ENCODE measurements around the gene ALOXE3.
"Not testable (repeated sequence)": the region's sequence is repeated elsewhere in the genome, so short reads cannot be mapped to it uniquely, and the experiment has no call there.

ALOXE3 gene

DNA sequence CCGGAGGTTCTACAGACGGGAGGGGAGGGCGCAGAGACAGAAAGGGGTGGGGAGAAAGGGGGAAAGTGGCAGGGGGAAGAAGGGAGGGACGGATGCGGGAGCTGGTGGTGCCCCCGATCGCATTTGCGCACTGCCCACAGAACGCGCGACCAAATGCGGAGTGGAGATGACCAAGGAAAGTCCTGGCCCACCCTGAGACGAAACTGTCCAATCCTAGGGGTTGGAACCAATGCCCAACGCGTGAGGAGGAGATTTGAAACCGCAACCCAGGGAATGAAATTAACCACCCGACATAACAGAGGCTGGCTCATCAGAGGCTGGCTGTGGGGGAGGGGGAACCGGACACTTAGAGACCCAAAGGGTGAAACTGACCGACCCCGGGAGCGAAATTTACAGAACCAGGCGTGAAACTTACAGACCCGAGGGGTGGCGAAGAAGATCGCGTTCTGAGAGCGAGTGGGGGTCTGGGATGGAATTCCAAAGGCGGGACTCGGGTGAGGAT lies 4.2 kb upstream of the ALOXE3 start:
- no peak for DNase-seq (ENCODE audit: low read depth in 2 of 2)

DNA sequence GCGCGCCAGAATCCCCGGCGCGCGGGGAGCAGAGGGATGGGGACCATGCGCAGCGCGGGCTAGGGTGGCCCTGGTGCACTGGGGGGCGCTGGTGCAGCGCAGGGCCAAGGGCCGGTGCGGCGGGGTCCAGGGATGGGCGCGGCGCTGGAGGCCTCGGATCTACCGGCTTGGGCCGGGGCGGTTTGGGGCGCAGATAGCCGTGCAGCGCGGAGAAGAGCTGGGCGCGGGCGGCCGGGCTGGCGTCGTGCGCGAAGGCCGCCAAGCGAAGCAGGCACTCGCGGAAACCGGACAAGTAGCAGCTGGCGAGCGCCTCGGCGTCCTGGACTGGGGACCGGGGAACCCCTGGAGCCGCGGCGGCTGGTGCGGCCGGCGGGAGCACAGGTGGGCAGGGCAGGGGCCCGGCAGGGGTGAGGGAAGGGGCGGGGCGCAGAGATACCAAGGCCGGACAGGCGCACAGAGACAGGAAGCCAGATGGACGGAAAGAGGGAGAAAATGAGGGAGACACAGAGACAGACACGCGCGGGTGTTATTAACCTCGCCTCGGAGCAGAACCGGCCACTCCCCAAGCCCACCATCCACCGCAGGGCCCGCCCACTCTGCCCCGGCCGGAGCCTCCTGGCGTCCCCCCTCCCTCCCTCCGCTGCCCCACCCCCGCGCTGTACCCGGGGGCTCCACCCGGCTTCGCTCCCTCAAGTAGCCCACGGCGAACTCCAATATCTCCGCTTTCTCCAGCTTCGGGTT lies 3.5 kb upstream of the ALOXE3 start:
- DNase-seq (ENCODE audit: low read depth in 2 of 2): no peak

DNA sequence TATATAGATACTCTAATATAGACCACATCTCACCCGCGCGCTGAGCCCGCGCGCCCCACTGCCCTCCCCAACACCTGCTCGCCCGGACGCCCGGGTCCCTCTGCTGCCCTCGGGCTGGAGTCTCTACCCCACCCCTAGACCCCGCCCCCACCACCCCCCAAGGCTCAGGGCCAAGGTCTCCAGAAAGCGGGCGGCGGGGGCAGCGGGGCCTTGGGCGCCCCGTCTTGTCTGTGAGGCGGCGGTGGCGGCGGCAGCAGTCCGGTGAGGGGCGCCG lies 3.0 kb upstream of the ALOXE3 start:
- DNase-seq (ENCODE audit: low read depth in 2 of 2): no peak

DNA sequence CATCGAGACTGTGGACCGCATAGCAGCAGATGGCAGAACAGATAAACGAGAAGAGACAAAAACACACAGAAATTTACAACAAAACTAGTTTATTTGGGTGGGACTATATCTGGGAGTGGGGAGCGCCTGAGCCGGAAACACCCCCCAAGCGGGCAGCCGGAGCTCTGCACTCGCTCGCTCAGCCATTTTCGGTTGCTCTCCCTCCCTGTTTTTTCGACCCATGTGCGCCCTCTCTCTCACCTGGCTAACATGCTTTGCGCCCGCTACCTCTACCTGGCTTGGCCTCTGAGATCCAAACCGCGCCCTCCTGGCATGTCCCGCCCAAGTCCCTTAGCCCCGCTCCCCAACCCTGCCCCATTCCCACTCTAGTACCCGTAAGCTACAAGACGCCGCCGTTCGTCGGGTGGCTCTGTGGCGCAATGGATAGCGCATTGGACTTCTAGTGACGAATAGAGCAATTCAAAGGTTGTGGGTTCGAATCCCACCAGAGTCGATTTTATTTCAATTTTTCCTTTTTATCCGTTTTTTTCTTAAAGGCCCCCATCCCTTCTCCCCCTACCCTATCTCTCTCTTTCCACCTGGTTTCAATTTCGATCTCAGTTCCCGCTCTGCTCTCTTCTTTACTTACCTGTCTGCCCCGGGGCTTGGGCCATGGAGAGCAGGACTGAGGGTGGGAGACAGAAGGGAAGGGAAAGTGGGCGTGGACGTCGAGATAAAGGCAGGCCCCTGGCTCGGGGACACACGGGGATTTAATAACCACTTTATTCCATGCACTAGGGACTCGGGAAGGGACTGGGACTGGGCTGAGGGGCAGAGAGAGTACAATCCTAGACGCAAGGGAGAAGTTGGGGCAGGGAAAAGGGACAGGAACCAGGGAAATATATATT lies 2.4 kb upstream of the ALOXE3 start:
- DNase-seq (ENCODE audit: low read depth in 2 of 2): no peak

DNA sequence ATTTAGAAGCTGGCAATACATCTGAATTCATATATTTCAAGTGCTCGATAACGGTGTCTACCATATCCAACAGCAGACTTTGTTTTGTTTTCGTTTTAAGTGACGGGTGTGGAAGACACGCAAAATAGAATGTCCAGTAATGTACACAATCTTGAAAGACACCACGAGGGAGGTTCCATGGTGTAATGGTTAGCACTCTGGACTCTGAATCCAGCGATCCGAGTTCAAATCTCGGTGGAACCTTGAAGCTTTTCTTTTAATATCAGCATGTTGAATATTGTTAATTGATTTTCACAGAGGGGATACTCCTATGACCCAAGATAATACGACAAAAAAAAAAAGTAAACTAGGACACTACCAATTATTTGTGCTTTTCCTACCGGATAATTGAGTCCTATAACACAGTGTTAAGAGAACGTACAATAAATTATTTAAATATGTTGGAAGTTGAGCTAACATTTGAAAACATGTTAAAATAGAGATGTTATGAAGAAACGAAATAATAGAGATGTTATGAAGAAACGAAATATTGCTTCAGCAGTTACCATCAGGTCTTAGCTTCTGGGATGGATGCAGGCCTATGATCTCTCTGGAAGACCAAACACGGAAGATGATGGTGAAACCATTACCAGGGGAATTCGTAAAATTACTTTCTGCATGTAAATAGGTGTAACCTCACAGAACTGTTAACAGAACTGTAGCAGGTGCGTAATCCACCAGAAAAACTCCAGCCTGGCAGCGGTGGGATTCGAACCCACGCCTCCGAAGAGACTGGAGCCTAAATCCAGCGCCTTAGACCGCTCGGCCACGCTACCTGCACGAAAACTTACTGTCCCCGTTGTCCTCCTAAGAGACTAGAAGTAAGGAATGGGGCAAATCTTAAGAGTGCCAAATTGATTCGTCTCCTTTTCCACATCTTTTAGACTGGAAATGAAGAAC lies 1.5 kb upstream of the ALOXE3 start:
- DNase-seq (ENCODE audit: low read depth in 2 of 2): peak; percentile 55 to 63

DNA sequence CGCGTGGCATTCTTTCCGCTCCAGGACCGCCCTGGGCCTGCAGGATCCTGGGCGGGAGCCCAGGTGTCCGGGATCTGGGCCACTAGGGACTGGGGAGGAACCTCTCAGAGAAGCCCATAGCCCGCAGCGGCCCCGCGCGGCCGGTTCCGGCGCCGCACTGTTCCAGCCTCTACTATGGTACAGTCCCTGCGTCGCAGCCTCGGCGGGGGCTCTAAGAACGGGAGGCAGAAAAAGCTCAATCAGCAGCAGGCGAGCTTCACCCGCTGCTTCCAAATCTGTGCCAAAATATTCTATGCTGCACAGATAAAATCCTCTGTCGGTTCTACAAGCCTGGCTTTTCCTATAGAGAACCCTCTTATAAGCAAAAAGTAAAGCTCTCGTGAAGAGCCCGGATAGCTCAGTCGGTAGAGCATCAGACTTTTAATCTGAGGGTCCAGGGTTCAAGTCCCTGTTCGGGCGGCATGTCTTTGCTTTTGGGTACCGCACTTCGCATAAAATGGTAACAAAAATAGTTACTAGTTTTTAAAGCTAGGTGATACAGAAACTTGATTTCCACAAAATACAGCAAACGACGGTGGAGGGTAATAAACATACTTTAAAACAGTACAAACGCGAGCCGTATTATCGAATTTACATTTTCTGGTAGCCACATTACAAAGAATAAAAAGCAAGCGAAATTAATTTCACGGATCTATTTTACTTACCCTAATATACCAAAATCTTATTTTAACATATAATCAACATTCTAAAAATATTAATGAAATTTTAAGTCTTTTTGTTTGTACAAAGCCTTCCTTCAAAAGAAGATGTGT lies 661 bp upstream of the ALOXE3 start:
- peak; percentile 51 to 73 for DNase-seq (ENCODE audit: low read depth in 2 of 2)

DNA sequence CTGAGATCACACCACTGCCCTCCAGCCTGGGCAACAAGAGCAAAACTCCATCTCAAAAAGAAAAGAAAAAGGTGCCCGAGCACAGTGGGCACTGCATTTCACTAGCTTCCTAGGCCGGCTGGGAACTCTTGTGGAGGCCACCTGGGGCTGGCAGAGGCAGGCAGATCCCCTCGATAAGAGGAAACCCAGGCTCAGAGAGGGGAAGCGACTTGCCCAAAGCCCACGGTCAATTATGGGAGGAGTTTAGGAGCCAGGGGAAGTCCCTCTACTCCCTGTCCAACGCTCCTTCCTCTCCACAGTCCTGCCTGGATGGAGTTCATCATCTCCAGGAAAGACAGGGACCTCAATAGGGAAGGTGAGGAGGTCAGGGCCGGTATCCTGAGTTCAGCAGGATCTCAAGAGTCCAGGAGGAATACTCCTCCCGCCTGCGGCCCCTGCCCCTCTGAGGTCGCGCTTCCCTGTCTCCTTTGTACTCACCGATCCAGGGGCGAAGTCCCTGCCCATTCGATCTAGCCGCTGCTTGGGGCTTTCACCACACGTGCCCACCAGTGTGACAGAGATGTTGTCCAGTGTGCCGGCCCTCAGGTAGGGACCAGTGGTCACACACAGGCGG lies 841 bp downstream of the ALOXE3 start:
- no peak for DNase-seq (ENCODE audit: low read depth in 2 of 2)

DNA sequence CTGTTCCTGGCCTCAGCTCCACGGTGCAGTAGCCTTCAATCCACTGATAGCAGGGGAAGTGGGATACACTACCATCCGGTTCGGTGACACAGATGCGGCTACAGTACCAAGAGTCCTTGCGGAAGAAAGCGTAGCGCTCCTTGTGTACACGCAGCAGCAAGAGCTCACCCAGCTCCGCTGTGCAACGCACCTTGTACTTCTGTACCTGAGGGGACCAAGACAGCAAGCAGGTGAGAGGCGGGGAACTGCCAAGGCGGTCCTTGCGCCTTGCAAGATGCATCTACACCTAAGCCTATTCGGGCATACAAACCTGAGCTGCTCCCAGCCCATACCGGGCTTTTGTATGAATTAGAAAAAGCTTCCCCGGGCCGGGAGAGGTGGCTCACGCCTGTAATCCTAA lies 1.5 kb downstream of the ALOXE3 start:
- DNase-seq (ENCODE audit: low read depth in 2 of 2): no peak

DNA sequence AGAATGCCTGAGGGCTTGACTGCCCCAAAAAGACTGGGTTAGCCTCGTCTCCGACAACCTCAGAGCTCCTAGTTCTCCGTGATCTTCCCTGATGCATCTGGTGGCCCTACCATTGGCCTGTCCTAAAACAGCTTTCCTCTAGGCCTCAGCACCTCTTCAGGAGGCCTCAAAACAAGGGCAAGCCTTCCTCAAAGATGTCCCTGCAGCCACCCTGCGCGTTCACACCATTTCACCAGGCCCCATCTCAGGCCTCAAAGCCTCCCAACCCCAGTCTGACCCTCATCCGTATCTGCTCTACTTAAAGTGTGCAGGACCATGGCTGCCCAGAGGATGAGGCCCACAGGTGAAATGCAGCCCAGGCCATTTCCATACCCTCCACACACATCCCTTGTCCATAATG lies 7.4 kb downstream of the ALOXE3 start:
- DNase-seq (ENCODE audit: low read depth in 2 of 2): no peak

DNA sequence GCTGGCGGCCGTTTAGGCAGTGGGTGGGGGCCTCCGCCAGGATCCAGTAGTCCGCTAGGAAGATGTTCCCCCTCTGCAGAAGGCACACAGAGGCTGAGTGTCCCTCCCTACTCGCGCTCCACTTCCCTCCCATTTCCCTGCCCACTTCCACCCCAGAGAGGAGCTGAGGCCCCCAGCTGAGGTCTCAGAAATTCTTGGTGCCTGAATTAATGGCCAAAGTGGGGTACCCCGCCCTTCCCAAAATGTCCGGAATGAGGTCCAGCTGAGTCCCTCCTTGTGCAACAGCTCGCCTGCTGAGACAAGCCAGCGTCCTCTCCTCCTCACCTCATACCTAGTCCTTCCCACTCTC lies 7.9 kb downstream of the ALOXE3 start:
- DNase-seq (ENCODE audit: low read depth in 2 of 2): no peak

DNA sequence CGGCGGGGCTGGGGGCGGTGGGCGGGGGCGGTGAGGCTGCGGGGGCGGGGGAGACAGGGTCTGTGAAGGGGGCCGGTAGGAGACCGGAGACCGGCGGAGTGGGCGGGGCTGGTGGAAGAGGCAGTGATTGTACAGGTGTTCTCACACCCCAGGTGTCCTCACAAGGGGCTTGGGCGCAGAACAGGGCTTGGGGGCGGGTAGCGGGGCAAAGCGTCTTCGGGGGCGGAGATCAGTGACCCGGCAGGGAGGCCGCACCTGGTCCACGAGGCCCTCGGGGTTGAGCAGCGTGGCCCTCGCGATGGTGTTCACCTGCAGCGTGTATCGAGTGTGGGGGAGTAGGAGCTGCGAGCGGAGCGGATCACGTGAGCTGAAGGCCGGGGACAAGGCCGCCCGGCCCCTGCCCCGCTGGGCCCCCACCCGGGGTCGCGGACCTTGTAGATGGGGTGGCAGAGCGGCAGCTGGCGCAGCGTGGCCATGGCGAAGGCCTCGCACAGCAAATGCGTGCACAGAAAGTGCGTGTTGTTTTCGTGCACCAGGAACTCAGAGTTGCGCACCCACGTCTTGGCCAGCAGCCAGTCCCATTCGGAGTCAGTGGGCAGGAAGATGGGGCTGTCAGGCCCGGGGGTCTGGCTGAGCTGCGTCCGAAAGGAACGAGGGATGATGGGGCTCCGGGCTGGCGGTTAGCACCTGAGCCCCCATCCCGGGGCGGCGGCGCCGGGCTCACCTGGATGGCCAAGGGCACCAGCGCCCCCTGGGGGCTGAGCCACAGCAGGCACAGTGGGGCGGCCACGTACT lies 8.5 kb downstream of the ALOXE3 start:
- DNase-seq (ENCODE audit: low read depth in 2 of 2): peak; percentile 55 to 62

DNA sequence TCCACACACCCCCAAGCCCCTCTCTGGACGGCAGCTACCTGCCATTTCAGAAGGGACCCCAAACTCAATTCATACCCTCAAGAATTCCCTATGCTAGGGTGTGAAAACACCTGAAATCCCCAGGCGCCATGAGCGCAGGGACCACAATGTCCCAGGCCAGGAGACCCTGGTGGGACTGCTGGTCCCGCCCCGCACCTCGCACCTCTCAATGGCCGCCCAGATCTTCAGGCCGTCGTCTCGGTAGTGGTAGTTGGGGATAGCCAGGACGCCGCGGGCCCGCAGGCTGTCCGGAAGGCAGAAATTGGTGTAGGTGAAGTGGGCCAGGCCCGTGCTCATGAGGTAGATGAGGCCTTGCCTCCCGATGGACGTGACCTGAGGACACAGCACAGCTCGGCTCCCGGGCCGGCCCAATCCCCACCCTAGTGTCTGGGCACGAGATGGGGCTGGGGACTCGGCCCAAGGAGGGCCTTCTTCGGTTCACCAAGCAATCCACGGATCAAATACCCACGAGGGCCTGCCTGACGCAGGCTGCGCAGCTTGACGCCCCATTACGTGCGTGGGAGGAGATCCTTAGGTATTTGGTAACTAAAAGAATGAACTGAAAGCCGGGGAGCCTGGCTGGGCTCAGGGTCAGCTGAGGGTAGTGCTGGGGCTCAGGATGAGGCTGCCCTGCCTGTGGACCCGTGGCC lies 9.2 kb downstream of the ALOXE3 start:
- no peak for DNase-seq (ENCODE audit: low read depth in 2 of 2)

DNA sequence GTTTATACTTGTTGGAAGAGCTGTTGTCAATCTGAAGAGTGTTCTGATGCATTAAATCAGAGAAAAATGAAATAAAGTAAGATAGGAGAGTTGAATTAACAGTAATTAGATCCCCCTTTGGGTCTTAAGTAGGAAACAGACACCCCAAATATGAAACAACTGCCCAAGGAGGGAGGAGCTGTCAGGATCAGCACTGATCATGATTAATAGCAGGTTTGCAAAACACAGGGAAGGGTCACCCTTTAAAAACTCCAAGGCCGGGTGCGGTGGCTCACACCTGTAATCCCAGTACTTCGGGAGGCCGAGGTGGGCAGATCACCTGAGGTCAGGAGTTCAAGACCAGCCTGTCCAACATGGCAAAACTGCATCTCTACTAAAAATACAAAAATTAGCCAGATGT lies 11.3 kb downstream of the ALOXE3 start:
- not testable (repeated sequence) for DNase-seq (ENCODE audit: low read depth in 2 of 2)

DNA sequence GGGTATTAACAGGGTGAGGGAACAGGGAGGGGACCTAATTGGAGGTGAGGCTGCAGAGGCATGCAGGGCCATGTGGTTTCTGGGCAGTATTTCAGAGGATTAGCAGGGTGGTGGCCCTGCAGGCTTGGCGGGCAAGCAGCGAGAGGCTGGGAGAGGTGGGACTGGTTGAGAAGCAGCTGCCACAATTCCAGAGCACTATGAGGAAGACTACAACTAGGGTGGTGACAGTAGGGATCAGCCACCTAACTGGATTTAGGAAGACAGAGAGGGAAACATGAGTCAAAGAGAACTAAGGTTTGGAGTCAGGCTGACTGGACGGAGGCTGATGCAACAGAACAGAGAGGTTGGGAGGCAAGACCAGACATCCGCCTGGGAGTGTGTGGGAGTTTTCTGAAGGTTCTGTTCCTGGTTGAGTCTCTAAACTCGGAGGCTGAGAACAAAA lies 12.3 kb downstream of the ALOXE3 start:
- DNase-seq (ENCODE audit: low read depth in 2 of 2): no peak

DNA sequence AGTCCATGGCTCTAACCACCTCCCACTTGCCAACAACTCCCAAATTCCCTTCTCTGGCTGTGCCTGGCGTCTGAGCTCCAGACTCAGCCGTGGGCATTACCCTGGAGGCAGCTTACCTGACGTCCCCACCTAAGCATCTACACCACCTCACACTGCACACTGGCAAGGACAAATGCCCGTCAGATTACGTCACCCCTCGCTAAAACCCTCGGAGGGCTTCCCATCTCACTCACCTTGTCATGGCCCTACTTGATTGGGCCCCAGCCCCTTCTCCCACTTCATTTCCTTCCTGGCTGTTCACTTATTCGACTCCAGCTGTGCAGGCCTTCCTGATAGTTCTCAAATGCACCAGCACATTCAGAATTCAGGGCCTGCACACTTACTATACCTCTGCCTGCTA lies 13.4 kb downstream of the ALOXE3 start:
- no peak for DNase-seq (ENCODE audit: low read depth in 2 of 2)

DNA sequence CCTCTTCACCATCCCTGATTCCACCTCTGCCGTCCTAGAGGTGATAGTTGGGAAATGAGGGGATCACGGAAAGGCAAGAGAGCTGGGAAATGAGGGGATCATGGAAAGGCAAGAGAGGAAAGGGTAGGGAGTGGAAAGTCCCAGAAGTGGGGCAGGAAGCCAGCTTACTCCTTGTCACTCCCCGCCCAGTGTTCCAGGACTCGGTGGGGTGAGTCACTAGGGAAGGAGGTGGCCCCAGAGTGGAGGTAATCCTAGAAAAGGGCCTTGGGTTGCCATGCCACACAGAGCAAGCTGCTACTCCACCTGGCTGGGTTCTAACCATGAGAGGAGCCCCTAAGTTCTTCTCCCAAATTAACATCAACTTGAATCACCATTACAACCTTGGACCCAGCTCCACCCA lies 14.8 kb downstream of the ALOXE3 start:
- DNase-seq (ENCODE audit: low read depth in 2 of 2): no peak

DNA sequence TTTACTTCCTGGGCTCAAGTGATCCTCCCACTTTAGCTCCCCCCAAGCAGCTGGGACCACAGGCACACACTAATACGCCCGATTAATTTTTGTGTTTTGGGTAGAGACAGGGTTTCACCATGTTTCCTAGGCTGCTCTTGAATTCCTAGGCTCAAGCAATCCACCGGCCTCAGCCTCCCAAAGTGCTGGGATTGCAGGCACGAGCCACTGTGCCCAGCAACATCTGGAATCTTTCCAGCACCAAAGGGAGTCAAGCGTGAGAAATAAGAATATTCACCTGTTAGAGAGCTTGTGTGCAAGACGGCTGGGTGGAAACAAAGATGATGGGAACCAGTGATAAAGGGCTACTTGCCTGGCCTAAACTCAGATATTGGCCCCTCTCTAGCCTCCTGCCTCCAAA lies 16.6 kb downstream of the ALOXE3 start:
- no peak for DNase-seq (ENCODE audit: low read depth in 2 of 2)

DNA sequence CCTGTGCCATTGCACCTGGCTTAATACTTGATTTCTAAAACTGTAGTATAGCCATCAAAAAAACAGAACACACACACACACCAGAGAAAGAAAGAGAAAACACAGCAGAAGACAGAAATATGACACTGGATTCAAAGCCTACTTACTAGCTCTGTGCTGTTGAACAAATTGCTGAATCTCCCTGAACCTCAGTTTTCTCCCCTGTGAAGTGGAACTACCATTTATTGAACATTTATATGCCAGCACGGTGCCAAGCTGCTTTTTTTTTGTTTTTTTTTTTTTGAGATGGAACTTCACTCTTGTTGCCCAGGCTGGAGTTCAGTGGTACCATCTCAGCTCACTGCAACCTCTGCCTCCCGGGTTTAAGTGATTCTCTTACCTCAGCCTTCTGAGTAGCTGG lies 17.6 kb downstream of the ALOXE3 start:
- DNase-seq (ENCODE audit: low read depth in 2 of 2): no peak

DNA sequence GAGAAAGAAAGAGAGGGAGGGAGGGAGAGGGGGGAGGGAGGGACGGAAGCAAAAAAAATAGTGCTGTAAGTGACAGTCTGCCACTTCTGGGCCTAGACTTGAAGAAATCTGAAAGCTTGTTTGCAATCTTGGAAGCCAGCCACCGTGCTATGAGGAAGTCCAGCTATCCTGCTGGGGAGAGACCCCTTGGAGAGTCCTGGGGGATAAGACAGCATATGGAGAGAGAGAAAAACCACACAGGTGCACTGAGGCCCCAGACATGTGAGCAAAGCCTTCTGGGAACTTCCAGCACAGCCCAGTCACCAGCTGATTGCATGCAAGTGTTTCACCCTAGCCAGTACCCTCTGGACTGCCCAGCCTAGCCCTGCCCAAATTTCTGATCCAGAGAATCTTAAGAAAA lies 18.2 kb downstream of the ALOXE3 start:
- DNase-seq (ENCODE audit: low read depth in 2 of 2): no peak
